GM21390 (cell line): ENCODE results near the gene GADD45G.

Experiments
- ATAC-seq: cut with Tn5 transposase; IDR thresholded peaks from one replicate; pipeline ENCODE4 v1.9.1; 2021; ENCODE audit not compliant: unreplicated experiment

The GADD45G gene

GRCh38 chr9:89592213-89592815 is 12.5 kb upstream of the GADD45G start:
- ATAC-seq, result no peak

DNA sequence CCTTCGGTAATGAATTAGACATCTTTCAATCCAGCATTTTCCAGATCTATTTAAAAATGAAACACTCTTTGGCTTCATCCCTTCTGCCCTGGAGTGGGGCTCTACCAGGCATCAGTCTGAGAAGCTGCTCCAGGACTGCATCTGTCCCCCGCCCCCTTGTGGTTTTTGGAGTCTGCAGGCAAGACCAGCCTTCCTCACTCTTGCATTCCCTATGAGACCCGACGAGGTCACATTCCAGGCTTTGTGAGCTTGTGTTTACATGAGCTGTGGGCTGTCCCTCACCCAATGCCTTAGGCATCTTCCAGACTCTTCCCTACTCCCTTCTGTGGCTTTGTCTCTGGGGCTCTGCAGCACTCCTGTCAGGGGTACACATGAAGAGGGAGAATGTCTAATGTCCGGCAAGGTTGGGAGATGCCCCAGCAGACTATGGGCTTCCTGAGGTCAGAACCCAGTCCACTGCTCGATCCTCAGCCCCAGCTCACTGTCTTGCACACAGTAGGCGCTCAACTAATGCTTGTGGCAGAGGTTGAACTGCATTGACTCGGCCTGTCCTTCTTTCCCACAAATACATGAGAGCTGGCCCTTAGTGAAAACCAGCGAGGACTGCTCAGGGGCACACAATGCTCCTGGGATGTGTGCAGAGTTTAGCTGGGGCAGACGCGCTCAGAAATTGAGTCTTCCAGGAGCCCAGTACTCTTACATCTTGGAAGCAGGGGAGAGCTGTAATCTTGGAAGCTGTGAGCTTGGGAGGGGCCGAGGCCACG is 11.7 kb upstream of the GADD45G start:
- no peak for ATAC-seq

DNA sequence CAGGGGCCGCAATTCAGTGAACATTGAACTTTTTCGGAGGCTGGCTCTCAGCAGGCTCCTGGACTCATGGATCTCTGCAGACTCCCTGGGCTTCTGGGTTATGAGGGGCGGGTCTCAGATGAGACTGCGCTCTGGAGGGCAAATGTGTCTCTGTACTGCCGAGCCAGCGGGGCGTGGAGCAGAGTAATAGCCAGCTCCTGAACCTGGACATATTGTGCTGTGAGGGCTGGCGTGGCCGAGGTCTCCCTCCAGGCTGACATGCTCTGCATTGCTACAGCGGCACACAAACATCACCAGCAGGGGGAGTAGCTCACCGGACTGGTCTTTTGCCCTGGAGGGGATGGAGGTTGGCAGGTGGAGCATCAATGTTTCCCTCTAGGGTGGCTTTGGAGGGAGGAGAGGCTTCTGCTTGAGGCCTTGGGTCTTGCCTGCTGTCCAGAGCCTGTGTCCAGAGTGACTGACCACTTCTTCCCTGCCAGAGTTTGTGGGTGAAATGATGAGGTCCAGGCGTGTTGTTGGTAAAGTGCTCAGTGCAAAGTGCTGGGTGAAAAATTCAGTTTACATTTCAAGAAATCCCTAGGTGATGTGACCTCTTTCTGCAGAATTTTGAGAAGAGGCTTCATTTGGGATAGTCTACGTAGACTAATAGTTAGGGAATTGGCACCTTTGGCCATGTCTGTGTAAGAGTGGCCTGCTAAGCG is 10.9 kb upstream of the GADD45G start:
- ATAC-seq, result no peak

DNA sequence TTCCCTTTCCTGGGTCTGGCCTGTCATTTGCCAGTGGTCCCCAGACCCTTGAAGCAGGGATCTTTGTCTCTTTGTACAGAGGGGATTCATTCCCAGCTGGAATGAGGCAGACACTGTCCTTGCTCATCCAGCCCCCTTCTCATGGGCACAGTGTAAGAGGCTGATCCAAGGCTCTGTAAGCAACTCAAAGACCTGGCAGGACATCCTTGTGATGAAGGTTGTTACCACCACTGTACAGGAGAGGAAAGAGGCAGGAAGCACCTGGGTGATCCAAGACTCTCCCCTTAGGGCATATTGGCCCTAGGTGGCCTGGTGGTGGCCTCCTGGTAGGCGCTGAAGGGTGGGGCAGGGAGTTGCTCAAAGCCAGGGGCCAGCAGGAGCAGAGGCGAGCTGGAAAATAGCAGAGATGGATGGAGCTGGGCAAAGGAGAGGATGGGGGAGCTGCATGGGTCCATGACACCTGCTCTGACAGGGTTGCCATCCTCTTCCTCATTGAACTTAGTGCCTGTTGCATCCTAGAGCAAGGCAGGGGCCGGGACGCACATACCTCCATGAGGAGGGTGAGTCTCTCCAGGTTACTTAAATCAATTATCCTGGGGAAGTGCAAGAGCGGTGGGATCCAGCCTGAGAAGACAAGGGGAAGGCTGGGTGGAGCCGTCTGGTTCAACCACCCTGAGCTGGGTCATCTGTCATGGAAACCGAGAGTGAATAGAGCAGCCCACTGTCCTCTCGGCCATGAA is 9.8 kb upstream of the GADD45G start:
- ATAC-seq, result no peak

GRCh38 chr9:89595646-89596045 is 9.2 kb upstream of the GADD45G start:
- no peak for ATAC-seq

- ATAC-seq, result no peak
These were observed 7.8 kb upstream of the GADD45G start for GRCh38 chr9:89596937-89597555.

DNA sequence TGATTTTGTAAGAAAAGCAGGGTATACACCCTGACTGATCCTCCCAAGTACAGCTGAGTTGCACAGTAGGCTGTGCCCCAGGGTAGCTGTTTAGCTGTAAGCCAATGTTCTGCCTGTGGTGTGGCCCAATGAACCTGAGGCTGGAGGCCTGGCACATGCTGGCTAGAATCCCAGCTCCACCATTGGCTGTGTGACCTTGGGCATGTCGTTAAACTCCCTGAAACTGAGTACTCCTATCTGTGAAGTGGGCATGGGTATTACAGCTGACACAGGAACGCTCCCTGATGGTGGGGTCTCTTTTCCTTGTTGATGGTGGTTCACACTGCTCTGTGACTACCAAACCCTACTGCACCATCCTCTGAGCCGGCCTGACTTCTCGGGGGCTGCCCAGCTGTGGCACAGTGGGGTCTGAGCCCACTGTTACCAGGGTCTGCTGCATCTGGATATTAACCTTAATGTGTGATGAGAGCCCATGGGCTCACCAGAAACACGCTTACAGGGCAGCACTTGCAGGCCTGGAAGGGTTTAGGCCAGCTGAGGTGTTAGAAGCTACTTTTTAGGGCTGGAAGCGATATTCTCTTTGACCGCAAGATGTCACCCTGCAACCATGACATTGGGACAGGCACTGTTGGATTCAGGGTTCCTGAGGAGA is 7.0 kb upstream of the GADD45G start:
- ATAC-seq, result no peak

DNA sequence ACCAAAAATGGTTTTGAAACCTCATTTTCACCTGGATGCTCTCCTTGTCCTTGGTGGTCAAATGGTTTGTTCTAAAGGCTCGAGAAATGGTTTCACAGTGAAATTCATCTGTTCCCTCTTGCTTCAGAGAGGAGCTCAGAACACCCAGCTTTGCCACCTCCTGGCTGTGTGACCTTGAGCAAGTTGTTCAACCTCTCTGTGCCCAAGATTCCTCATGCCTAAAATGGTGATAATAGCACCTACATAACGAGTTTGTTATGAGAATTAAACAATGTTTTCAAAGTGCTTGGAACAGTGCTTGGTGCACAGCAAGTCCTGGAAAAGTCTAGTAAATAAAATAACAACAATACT is 6.5 kb upstream of the GADD45G start:
- no peak for ATAC-seq

DNA sequence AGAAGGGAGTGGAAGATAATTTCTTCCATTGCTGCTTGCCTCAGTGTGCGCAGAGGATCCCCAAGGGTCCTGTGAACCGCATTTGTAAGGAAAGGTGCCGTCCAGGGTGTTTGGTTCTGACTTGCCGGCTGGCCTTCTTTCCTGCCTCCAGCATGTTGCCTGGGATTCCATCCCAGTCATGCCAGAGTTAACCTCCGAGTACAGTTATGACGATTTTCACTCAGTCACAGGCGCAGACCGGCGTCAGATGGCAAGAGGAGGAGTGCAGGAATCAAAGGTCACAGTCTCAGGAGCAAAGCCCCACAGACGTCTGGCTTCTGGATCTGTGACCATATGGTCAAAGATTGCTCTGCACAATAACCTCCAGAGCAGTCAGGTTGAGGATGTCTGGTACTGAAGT is 5.9 kb upstream of the GADD45G start:
- no peak for ATAC-seq

DNA sequence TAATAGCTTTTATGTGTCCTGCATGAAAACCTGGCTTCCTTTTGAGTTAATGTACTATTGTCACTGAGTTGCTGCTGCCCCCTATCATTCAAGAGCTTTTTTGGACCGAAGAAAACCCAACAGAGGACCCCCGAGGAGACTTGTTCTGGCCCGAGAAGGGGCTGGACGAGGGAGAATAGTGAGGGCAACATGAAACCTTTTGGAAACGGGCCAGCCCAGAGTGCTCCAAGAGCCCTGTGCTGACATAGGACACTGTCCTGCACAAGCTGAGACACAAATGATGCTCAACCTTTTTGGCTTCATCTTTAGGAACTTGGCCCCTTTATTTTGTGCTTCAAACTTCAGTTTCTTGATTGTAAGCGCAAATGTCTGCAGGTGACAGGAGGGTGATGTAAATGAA is 4.0 kb upstream of the GADD45G start:
- no peak for ATAC-seq

- no peak for ATAC-seq
These were observed 3.5 kb upstream of the GADD45G start for GRCh38 chr9:89601306-89601705.

- ATAC-seq, result no peak
These were observed 2.8 kb upstream of the GADD45G start for GRCh38 chr9:89601856-89602562.

- ATAC-seq, result peak; percentile 42
These were observed 1.6 kb upstream of the GADD45G start for GRCh38 chr9:89602978-89603766.

- ATAC-seq, result no peak
These were observed 796 bp upstream of the GADD45G start for GRCh38 chr9:89603767-89604665.

- no peak for ATAC-seq
These were observed 745 bp downstream of the GADD45G start for GRCh38 chr9:89605465-89606048.

DNA sequence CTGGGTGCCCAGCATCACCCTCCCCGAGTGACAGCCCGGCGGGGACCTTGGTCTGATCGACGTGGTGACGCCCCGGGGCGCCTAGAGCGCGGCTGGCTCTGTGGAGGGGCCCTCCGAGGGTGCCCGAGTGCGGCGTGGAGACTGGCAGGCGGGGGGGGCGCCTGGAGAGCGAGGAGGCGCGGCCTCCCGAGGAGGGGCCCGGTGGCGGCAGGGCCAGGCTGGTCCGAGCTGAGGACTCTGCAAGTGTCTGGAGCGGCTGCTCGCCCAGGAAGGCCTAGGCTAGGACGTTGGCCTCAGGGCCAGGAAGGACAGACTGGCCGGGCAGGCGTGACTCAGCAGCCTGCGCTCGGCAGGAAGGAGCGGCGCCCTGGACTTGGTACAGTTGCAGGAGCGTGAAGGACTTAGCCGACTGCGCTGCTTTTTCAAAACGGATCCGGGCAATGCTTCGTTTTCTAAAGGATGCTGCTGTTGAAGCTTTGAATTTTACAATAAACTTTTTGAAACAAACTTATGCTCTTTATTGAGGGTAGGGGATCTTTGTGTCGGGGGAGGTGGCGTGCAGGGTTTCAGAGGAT is 1.3 kb downstream of the GADD45G start:
- no peak for ATAC-seq

- no peak for ATAC-seq
These were observed 2.0 kb downstream of the GADD45G start for GRCh38 chr9:89606624-89607311.
